ENCODE measurements around the gene VWC2.

DNA sequence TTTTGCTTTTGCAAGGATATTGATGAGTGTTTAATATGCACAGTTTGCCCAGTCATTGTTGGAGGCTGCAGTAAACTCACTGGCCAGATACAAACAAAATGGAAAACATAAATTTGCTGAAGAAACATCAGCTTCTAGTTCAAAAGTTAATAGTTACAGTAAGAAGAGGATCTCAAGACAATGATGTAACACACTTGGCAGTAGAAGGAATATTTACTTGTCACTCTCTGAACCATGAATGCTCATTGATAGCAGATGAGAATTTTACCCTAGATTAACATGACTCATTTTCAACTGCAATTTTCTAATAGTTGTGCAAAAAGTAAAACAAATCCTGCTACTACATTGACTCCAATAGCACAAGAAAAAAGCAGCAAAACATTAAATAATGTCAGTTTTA is 47.7 kb downstream of the VWC2 start:
- TF ChIP-seq, protein P1, sequence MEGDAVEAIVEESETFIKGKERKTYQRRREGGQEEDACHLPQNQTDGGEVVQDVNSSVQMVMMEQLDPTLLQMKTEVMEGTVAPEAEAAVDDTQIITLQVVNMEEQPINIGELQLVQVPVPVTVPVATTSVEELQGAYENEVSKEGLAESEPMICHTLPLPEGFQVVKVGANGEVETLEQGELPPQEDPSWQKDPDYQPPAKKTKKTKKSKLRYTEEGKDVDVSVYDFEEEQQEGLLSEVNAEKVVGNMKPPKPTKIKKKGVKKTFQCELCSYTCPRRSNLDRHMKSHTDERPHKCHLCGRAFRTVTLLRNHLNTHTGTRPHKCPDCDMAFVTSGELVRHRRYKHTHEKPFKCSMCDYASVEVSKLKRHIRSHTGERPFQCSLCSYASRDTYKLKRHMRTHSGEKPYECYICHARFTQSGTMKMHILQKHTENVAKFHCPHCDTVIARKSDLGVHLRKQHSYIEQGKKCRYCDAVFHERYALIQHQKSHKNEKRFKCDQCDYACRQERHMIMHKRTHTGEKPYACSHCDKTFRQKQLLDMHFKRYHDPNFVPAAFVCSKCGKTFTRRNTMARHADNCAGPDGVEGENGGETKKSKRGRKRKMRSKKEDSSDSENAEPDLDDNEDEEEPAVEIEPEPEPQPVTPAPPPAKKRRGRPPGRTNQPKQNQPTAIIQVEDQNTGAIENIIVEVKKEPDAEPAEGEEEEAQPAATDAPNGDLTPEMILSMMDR (IDR thresholded peaks at IDR 0.05) = no peak
- no peak for TF ChIP-seq EP300 (IDR thresholded peaks at IDR 0.05)
- TF ChIP-seq POLR2A (IDR thresholded peaks at IDR 0.05) = no peak

All from ovary (tissue), 3 donors.